22Rv1 (cell line): Measurements from ENCODE around the gene PACSIN1.

ENCODE experiments used
- ZFX ChIP-seq: fragments of 450-650 bp; IDR thresholded peaks from 2 replicates; pipeline ENCODE4 v1.6.1; 2017; ENCODE audit warnings: antibody characterized with exemption, borderline replicate concordance
- TF ChIP-seq, protein P1 (sequence below): fragments of 450-650 bp; IDR thresholded peaks from 2 replicates; pipeline ENCODE4 v1.5.1; 2017; ENCODE audit warnings: mild to moderate bottlenecking

- TF ChIP-seq, protein P1, sequence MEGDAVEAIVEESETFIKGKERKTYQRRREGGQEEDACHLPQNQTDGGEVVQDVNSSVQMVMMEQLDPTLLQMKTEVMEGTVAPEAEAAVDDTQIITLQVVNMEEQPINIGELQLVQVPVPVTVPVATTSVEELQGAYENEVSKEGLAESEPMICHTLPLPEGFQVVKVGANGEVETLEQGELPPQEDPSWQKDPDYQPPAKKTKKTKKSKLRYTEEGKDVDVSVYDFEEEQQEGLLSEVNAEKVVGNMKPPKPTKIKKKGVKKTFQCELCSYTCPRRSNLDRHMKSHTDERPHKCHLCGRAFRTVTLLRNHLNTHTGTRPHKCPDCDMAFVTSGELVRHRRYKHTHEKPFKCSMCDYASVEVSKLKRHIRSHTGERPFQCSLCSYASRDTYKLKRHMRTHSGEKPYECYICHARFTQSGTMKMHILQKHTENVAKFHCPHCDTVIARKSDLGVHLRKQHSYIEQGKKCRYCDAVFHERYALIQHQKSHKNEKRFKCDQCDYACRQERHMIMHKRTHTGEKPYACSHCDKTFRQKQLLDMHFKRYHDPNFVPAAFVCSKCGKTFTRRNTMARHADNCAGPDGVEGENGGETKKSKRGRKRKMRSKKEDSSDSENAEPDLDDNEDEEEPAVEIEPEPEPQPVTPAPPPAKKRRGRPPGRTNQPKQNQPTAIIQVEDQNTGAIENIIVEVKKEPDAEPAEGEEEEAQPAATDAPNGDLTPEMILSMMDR = no peak
- no peak for TF ChIP-seq ZFX
Observed at GRCh38 chr6:34559651-34560365, 93.9 kb downstream of the PACSIN1 start.
